Coronary artery (tissue), 2 donors: ENCODE results near the gene TTR.

Experiments used
- DNase-seq: peaks from one replicate; pipeline ENCODE4 v3.0.0-alpha.2; 2017; ENCODE audit warnings: low spot score
- H3K27ac ChIP-seq, 2 donors: fragments of 200-600 bp; sonication (generic); one replicate each; pipeline ENCODE4 v1.5.1; 2016 to 2019
- H3K4me3 ChIP-seq: fragments of 200-600 bp; sonication (generic); 2 replicates; pipeline ENCODE4 v1.5.1; 2016; ENCODE audit warnings: mild to moderate bottlenecking, moderate library complexity
- TF ChIP-seq, protein P1 (sequence below): fragments of 200-600 bp; sonication (generic); IDR thresholded peaks from one replicate; pipeline ENCODE4 v1.5.1; 2019; ENCODE audit warnings: antibody characterized with exemption

Gene TTR

DNA sequence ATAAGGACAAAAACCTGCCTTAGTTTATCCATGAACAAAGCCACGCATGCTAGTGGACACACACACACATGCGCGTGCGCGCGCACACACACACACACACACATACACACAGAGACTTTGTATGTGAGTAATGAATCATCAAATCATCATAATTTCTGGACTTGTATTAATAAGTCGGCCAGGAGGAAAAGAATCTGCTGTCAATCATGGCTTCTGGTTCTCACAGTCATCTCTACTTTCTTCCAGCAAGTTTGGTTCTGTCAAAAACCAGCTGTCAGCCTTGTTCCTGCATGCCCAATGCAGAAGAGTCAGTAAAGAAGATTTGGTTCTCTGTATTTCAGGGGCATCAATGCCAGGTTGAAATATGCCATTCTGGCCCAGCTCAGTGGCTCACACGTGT is 1.1 kb upstream of the TTR start:
- Histone ChIP-seq H3K4me3 (no peak overlapping the region), H3K27ac (no peak overlapping the region)
- no peak for DNase-seq
- TF ChIP-seq, protein P1, sequence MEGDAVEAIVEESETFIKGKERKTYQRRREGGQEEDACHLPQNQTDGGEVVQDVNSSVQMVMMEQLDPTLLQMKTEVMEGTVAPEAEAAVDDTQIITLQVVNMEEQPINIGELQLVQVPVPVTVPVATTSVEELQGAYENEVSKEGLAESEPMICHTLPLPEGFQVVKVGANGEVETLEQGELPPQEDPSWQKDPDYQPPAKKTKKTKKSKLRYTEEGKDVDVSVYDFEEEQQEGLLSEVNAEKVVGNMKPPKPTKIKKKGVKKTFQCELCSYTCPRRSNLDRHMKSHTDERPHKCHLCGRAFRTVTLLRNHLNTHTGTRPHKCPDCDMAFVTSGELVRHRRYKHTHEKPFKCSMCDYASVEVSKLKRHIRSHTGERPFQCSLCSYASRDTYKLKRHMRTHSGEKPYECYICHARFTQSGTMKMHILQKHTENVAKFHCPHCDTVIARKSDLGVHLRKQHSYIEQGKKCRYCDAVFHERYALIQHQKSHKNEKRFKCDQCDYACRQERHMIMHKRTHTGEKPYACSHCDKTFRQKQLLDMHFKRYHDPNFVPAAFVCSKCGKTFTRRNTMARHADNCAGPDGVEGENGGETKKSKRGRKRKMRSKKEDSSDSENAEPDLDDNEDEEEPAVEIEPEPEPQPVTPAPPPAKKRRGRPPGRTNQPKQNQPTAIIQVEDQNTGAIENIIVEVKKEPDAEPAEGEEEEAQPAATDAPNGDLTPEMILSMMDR = no peak

DNA sequence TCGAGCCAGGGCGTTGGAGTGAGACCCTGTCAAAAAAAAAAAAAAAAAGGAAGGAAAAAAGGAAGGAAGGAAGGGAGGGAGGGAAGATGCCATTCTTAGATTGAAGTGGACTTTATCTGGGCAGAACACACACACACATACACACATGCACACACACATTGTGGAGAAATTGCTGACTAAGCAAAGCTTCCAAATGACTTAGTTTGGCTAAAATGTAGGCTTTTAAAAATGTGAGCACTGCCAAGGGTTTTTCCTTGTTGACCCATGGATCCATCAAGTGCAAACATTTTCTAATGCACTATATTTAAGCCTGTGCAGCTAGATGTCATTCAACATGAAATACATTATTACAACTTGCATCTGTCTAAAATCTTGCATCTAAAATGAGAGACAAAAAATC is 564 bp upstream of the TTR start:
- H3K4me3 ChIP-seq = no peak overlapping the region
- no peak overlapping the region for H3K27ac ChIP-seq
- TF ChIP-seq, protein P1 = no peak
- DNase-seq = no peak

DNA sequence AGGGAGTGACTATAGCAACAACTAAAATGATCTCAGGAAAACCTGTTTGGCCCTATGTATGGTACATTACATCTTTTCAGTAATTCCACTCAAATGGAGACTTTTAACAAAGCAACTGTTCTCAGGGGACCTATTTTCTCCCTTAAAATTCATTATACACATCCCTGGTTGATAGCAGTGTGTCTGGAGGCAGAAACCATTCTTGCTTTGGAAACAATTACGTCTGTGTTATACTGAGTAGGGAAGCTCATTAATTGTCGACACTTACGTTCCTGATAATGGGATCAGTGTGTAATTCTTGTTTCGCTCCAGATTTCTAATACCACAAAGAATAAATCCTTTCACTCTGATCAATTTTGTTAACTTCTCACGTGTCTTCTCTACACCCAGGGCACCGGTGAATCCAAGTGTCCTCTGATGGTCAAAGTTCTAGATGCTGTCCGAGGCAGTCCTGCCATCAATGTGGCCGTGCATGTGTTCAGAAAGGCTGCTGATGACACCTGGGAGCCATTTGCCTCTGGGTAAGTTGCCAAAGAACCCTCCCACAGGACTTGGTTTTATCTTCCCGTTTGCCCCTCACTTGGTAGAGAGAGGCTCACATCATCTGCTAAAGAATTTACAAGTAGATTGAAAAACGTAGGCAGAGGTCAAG is 955 bp downstream of the TTR start:
- no peak overlapping the region for H3K27ac ChIP-seq
- H3K4me3 ChIP-seq = no peak overlapping the region
- DNase-seq = no peak
- TF ChIP-seq, protein P1 = no peak

DNA sequence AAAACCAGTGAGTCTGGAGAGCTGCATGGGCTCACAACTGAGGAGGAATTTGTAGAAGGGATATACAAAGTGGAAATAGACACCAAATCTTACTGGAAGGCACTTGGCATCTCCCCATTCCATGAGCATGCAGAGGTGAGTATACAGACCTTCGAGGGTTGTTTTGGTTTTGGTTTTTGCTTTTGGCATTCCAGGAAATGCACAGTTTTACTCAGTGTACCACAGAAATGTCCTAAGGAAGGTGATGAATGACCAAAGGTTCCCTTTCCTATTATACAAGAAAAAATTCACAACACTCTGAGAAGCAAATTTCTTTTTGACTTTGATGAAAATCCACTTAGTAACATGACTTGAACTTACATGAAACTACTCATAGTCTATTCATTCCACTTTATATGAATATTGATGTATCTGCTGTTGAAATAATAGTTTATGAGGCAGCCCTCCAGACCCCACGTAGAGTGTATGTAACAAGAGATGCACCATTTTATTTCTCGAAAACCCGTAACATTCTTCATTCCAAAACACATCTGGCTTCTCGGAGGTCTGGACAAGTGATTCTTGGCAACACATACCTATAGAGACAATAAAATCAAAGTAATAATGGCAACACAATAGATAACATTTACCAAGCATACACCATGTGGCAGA is 3.6 kb downstream of the TTR start:
- no peak overlapping the region for H3K27ac ChIP-seq
- TF ChIP-seq, protein P1 = no peak

DNA sequence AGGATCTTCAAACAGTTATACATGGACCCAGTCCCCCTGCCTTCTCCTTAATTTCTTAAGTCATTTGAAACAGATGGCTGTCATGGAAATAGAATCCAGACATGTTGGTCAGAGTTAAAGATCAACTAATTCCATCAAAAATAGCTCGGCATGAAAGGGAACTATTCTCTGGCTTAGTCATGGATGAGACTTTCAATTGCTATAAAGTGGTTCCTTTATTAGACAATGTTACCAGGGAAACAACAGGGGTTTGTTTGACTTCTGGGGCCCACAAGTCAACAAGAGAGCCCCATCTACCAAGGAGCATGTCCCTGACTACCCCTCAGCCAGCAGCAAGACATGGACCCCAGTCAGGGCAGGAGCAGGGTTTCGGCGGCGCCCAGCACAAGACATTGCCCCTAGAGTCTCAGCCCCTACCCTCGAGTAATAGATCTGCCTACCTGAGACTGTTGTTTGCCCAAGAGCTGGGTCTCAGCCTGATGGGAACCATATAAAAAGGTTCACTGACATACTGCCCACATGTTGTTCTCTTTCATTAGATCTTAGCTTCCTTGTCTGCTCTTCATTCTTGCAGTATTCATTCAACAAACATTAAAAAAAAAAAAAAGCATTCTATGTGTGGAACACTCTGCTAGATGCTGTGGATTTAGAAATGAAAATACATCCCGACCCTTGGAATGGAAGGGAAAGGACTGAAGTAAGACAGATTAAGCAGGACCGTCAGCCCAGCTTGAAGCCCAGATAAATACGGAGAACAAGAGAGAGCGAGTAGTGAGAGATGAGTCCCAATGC is 4.6 kb downstream of the TTR start:
- no peak for DNase-seq
- no peak overlapping the region for H3K4me3 ChIP-seq
- no peak overlapping the region for H3K27ac ChIP-seq
- TF ChIP-seq, protein P1 = no peak

More for the DNA sequence above, 3.6 kb downstream of the TTR start:
- no peak overlapping the region for H3K4me3 ChIP-seq
- DNase-seq = no peak

DNA sequence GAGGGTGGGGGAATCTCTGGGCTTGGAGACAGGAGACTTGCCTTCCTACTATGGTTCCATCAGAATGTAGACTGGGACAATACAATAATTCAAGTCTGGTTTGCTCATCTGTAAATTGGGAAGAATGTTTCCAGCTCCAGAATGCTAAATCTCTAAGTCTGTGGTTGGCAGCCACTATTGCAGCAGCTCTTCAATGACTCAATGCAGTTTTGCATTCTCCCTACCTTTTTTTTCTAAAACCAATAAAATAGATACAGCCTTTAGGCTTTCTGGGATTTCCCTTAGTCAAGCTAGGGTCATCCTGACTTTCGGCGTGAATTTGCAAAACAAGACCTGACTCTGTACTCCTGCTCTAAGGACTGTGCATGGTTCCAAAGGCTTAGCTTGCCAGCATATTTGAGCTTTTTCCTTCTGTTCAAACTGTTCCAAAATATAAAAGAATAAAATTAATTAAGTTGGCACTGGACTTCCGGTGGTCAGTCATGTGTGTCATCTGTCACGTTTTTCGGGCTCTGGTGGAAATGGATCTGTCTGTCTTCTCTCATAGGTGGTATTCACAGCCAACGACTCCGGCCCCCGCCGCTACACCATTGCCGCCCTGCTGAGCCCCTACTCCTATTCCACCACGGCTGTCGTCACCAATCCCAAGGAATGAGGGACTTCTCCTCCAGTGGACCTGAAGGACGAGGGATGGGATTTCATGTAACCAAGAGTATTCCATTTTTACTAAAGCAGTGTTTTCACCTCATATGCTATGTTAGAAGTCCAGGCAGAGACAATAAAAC is 6.5 kb downstream of the TTR start:
- H3K4me3 ChIP-seq = no peak overlapping the region
- no peak overlapping the region for H3K27ac ChIP-seq
- DNase-seq = no peak
- TF ChIP-seq, protein P1 = no peak
